SK-N-SH treated with all-trans-retinoic acid at 6 μM for 48 hours (cell line): ENCODE results near the gene COL4A4.

Source experiments
- ATAC-seq: fragments of 200-7000 bp; cut with Tn5 transposase; 3 replicates; pipeline ENCODE4 v1.9.1; 2020; ENCODE audit warnings: mild to moderate bottlenecking, moderate library complexity
- ARNTL ChIP-seq: fragments of 450-650 bp; formaldehyde crosslinking; IDR thresholded peaks from 2 replicates; pipeline ENCODE4 v1.5.0; 2020; ENCODE audit warnings: low read depth, mild to moderate bottlenecking, moderate library complexity, borderline replicate concordance
- BACH2 ChIP-seq: fragments of 250-450 bp; sonication (Bioruptor Pico); IDR thresholded peaks from 2 replicates; pipeline ENCODE4 v1.9.0; 2021; ENCODE audit warnings: mild to moderate bottlenecking, borderline replicate concordance
- CSRNP3 ChIP-seq: fragments of 250-450 bp; sonication (Bioruptor Pico); IDR thresholded peaks from 2 replicates; pipeline ENCODE4 v1.5.1; 2021; ENCODE audit warnings: mild to moderate bottlenecking, moderate library complexity
- ESRRG ChIP-seq: fragments of 250-450 bp; sonication (Bioruptor Pico); IDR thresholded peaks from 2 replicates; pipeline ENCODE4 v1.6.1; 2021; ENCODE audit warnings: mild to moderate bottlenecking
- OSR1 ChIP-seq: fragments of 250-450 bp; sonication (Bioruptor Pico); IDR thresholded peaks from 2 replicates; pipeline ENCODE4 v1.8.0; 2022; ENCODE audit warnings: moderate library complexity, mild to moderate bottlenecking, inconsistent platforms
- PATZ1 ChIP-seq: fragments of 250-450 bp; sonication (Bioruptor Pico); IDR thresholded peaks from 2 replicates; pipeline ENCODE4 v1.8.0; 2020; ENCODE audit warnings: mild to moderate bottlenecking, moderate library complexity, borderline replicate concordance
- POU6F1 ChIP-seq: fragments of 250-450 bp; sonication (Bioruptor Pico); IDR thresholded peaks from 2 replicates; pipeline ENCODE4 v1.8.0; 2021; ENCODE audit warnings: low read depth, mild to moderate bottlenecking, moderate library complexity, borderline replicate concordance
- RARB ChIP-seq: fragments of 250-450 bp; sonication (Bioruptor Pico); IDR thresholded peaks from 2 replicates; pipeline ENCODE4 v1.8.0; 2021; ENCODE audit warnings: mild to moderate bottlenecking, moderate library complexity
- SNAI2 ChIP-seq: fragments of 250-450 bp; sonication (Bioruptor Pico); IDR thresholded peaks from 2 replicates; pipeline ENCODE4 v1.5.0; 2020; ENCODE audit warnings: mild to moderate bottlenecking, moderate library complexity
- TCF4 ChIP-seq: fragments of 250-450 bp; sonication (Bioruptor Pico); IDR thresholded peaks from 2 replicates; pipeline ENCODE4 v1.8.0; 2021; ENCODE audit warnings: mild to moderate bottlenecking, moderate library complexity, borderline replicate concordance
- TOX ChIP-seq: fragments of 250-450 bp; sonication (Bioruptor Pico); IDR thresholded peaks from 2 replicates; pipeline ENCODE4 v1.8.0; 2021; ENCODE audit warnings: mild to moderate bottlenecking, moderate library complexity, borderline replicate concordance
- TSHZ2 ChIP-seq: fragments of 250-450 bp; sonication (Bioruptor Pico); IDR thresholded peaks from 2 replicates; pipeline ENCODE4 v1.5.0; 2020; ENCODE audit warnings: mild to moderate bottlenecking, moderate library complexity
- ZFP3 ChIP-seq: fragments of 250-450 bp; sonication (Bioruptor Pico); IDR thresholded peaks from 2 replicates; pipeline ENCODE4 v1.5.0; 2020; ENCODE audit warnings: mild to moderate bottlenecking, moderate library complexity
- ZFP30 ChIP-seq: fragments of 450-650 bp; formaldehyde crosslinking; IDR thresholded peaks from 2 replicates; pipeline ENCODE4 v1.5.0; 2022; ENCODE audit warnings: mild to moderate bottlenecking, moderate library complexity
- ZNF70 ChIP-seq: fragments of 450-650 bp; formaldehyde crosslinking; IDR thresholded peaks from 2 replicates; pipeline ENCODE4 v1.5.0; 2020; ENCODE audit warnings: mild to moderate bottlenecking, moderate library complexity

The COL4A4 gene

GRCh38 chr2:227022608-227023007 lies 141.4 kb downstream of the COL4A4 start:
- ATAC-seq = no peak
- TF ChIP-seq POU6F1 (CRISPR knock-in tag) (no peak), TOX (CRISPR knock-in tag) (no peak), CSRNP3 (CRISPR knock-in tag) (no peak), RARB (CRISPR knock-in tag) (no peak), TCF4 (CRISPR knock-in tag) (no peak), OSR1 (no peak), BACH2 (CRISPR knock-in tag) (no peak), ARNTL (CRISPR knock-in tag) (no peak), TSHZ2 (CRISPR knock-in tag) (no peak)
- TF ChIP-seq, all 23 proteins: peak for 0

GRCh38 chr2:227020416-227020815 lies 143.6 kb downstream of the COL4A4 start:
- no peak for ATAC-seq
- no peak for TF ChIP-seq BACH2 (CRISPR knock-in tag)
- no peak for TF ChIP-seq SNAI2 (CRISPR knock-in tag)
- TF ChIP-seq ZFP3 = no peak
- TF ChIP-seq PATZ1 (CRISPR knock-in tag) = no peak
- no peak for TF ChIP-seq TCF4 (CRISPR knock-in tag)
- no peak for TF ChIP-seq ESRRG
- no peak for TF ChIP-seq RARB (CRISPR knock-in tag)
- no peak for TF ChIP-seq CSRNP3 (CRISPR knock-in tag)
- no peak for TF ChIP-seq OSR1
- TF ChIP-seq ARNTL (CRISPR knock-in tag) = no peak
- TF ChIP-seq ZNF70 = no peak
- no peak for TF ChIP-seq ZFP30 (CRISPR knock-in tag)
- TF ChIP-seq, all 23 proteins: peak for 0

- no peak for ATAC-seq
- TF ChIP-seq RARB (CRISPR knock-in tag) = no peak
- no peak for TF ChIP-seq TOX (CRISPR knock-in tag)
- no peak for TF ChIP-seq ZFP3
- no peak for TF ChIP-seq ZFP30 (CRISPR knock-in tag)
- no peak for TF ChIP-seq TSHZ2 (CRISPR knock-in tag)
- TF ChIP-seq TCF4 (CRISPR knock-in tag) = no peak
Measured at GRCh38 chr2:227016894-227017293, 147.1 kb downstream of the COL4A4 start.
